Prostate gland (tissue), 2 donors: ENCODE measurements around the gene APBA1. TPM values are rescaled to one million over a fixed set of nuclear protein-coding genes. Genes with fewer than 3 reads are reported as not detected.

Experiments used
- DNase-seq: peaks from one replicate; pipeline ENCODE4 v3.0.0-alpha.2; 2019; ENCODE audit warnings: low spot score
- H3K27ac ChIP-seq, 2 donors: fragments of 200-600 bp; sonication (generic); 2 replicates each; pipeline ENCODE4 v1.5.1; 2017 to 2019
- H3K27me3 ChIP-seq: fragments of 200-600 bp; sonication (generic); replicated peaks from 2 replicates; pipeline ENCODE4 v1.5.1; 2019; ENCODE audit not compliant: insufficient read depth
- H3K36me3 ChIP-seq, 2 donors: fragments of 200-600 bp; sonication (generic); 1 replicate in 1 of 2; 2 replicates in 1 of 2; pipeline versions ENCODE4 v1.5.1 to v1.8.1; 2017 to 2019
- H3K4me1 ChIP-seq: fragments of 200-600 bp; sonication (generic); replicated peaks from 2 replicates; pipeline ENCODE4 v1.5.1; 2019
- H3K4me3 ChIP-seq, 2 donors: fragments of 200-600 bp; sonication (generic); 2 replicates each; pipeline ENCODE4 v1.5.1; 2017 to 2019
- H3K9me3 ChIP-seq: fragments of 200-600 bp; sonication (generic); 2 replicates; pipeline ENCODE4 v1.5.1; 2017
- POLR2A ChIP-seq: fragments of 450-650 bp; IDR thresholded peaks from one replicate; pipeline ENCODE4 v1.6.1; 2016; ENCODE audit warnings: antibody characterized with exemption, mild to moderate bottlenecking
- POLR2AphosphoS5 ChIP-seq: sonication (generic); formaldehyde crosslinking; IDR thresholded peaks from one replicate; pipeline ENCODE4 v1.6.1; 2017; ENCODE audit warnings: antibody characterized with exemption
- WGBS: methylation state at CpG from one replicate; pipeline ENCODE4 v1.1.5; 2018; 5-methylcytosine and 5-hydroxymethylcytosine counted together
- intact Hi-C: fragments of 100-400 bp; cut with DNase I; formaldehyde crosslinking; loops from one replicate; pipeline ENCODE4 v1.14.2; 2022
- total RNA-seq, 2 donors: library from RNA; depleted of rRNA; stranded (reverse); fragments of >200 nt; gene quantifications; one replicate each; pipeline ENCODE4 v1.1.0, GENCODE V29; 2016
- TF ChIP-seq, protein P1 (sequence below), 4 experiments: fragments of 200-600 bp in 2 of 4; fragments of 450-650 bp in 2 of 4; sonication (generic) in 2 of 4; IDR thresholded peaks; 1 replicate in 3 of 4; 2 replicates in 1 of 4; pipeline ENCODE4 v1.5.1; 2016 to 2019; ENCODE audit warnings: antibody characterized with exemption in 4 of 4, mild to moderate bottlenecking in 2 of 4, moderate library complexity in 2 of 4

APBA1 gene
- total RNA-seq, 2 donors from 2014 or later, result 2.2 to 7.5 TPM

DNA sequence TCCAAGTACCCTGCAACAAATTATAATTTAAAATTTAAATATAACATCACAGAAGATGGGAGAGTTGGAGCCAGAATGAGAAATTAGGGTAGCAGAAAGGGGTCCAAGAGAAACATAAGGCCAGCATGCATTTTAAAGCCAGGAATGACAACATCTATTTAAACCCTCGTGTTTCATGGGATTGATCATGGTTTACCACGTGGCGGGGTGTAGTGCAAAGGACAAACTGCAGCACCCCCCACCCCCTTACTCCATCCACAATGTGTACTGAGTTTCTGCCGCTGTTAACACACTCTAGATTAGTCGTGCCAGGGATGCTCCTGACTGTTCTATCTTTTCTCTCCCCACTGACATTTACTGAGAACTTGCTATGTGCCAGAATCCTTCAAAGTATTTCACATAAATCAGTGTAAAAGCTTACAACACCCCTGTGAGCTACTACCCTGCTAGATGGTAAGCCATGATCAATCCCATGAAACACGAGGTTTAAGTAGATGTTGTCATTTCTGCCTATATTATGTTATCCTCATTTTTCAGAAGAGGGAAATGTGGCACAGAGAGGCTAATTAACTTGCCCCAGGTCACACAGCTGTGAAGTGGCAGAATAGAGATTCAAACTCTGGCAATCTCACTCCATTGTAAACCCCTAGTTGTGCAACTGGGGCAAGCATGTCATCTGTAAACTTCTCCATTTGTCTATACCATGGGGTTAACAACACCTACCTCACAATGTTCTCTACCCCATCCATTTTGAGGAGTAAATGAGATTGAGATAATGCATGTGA, 210.9 kb downstream of the APBA1 start:
- Histone ChIP-seq H3K4me1 (no peaks in the 10 kb centered on the region), H3K27me3 (no peaks in the 10 kb centered on the region), H3K27ac (no peak overlapping the region), H3K4me3 (no peak overlapping the region), H3K36me3 (no peaks in the 10 kb centered on the region), H3K9me3 (no peaks in the 10 kb centered on the region)
- 83% methylated on average over 6 of the region's 6 CpGs for WGBS
- TF ChIP-seq, protein P1, sequence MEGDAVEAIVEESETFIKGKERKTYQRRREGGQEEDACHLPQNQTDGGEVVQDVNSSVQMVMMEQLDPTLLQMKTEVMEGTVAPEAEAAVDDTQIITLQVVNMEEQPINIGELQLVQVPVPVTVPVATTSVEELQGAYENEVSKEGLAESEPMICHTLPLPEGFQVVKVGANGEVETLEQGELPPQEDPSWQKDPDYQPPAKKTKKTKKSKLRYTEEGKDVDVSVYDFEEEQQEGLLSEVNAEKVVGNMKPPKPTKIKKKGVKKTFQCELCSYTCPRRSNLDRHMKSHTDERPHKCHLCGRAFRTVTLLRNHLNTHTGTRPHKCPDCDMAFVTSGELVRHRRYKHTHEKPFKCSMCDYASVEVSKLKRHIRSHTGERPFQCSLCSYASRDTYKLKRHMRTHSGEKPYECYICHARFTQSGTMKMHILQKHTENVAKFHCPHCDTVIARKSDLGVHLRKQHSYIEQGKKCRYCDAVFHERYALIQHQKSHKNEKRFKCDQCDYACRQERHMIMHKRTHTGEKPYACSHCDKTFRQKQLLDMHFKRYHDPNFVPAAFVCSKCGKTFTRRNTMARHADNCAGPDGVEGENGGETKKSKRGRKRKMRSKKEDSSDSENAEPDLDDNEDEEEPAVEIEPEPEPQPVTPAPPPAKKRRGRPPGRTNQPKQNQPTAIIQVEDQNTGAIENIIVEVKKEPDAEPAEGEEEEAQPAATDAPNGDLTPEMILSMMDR (IDR thresholded peaks at IDR 0.05), result no peak
- TF ChIP-seq POLR2AphosphoS5 (no peak), POLR2A (no peak)
- intact Hi-C loops, result no loop called here
- DNase-seq, result no peak

DNA sequence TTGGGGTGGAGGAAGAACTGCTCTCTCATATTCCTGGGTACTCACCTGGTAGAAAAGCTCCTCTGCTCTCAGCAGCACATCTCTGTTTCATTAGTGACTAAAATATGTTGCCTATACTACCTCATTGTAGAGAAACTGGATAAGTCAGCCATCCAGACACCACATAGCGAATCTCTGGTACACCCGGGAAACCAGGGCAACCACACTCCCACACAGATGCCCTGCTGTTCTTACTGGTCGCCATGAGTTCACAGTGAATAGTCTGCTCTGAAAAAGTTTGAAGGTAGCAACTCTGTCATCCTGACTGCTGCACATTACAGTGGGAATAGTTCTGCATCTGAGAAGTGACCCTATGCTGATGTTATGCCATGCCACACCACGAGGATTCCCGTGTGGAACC, 212.2 kb downstream of the APBA1 start:
- no peaks in the 10 kb centered on the region for H3K27me3 ChIP-seq
- H3K4me1 ChIP-seq, result no peaks in the 10 kb centered on the region
- TF ChIP-seq POLR2AphosphoS5 (no peak), POLR2A (no peak)
- TF ChIP-seq, protein P1 (IDR thresholded peaks at IDR 0.05), result no peak
- H3K4me3 ChIP-seq, result no peak overlapping the region
- no peak for DNase-seq
- intact Hi-C loops, result no loop called here
- no peak overlapping the region for H3K27ac ChIP-seq
- no peaks in the 10 kb centered on the region for H3K9me3 ChIP-seq
- no peaks in the 10 kb centered on the region for H3K36me3 ChIP-seq
- WGBS, result 94% methylated on average over 5 of the region's 5 CpGs

DNA sequence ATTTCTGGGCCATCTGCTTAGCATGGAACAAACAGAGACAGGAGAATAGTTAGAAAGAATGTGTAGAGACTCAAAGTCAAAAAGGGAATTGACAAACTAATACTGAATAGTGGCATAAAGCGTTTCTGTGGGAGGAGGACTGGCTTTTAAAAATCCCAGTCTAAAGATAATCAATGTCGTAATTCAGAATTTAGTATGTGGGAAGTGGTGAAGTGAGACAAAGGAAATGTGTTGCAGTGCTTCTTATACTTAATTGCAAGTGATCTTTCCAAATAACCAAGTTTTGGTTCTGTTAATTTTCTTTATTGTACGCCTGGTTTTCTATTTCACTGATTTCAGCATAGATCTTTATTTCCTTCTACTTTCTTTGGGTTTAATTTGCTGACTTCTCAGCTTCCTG, 214.0 kb downstream of the APBA1 start:
- no peak overlapping the region for H3K27ac ChIP-seq
- intact Hi-C loops, result no loop called here
- H3K27me3 ChIP-seq, result no peaks in the 10 kb centered on the region
- no peak overlapping the region for H3K4me3 ChIP-seq
- 91% methylated on average over 3 of the region's 3 CpGs for WGBS
- TF ChIP-seq POLR2AphosphoS5 (no peak), POLR2A (no peak)
- TF ChIP-seq, protein P1 (IDR thresholded peaks at IDR 0.05), result no peak
- no peak for DNase-seq
- H3K9me3 ChIP-seq, result no peaks in the 10 kb centered on the region
- H3K4me1 ChIP-seq, result no peaks in the 10 kb centered on the region
- H3K36me3 ChIP-seq, result no peaks in the 10 kb centered on the region

DNA sequence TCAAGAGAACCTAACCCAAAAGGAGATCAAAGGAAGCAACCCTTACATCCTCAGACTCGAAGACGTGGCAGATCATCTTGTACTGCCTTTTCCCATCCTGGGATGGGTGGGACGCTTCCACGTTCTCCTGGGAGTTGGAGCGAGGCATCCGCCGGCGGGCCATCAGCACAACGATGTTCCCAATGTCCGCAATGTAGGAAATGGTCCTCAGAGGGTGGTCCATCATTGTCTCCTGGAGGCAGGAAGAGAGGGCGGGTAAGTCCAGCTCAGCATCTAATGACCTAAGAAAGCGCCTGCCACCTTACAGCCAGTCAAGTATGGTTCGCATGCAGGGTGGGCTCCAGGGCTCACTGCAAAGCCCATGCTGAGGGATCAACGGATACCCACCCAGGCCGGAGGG, 216.0 kb downstream of the APBA1 start:
- Histone ChIP-seq H3K9me3 (no peaks in the 10 kb centered on the region), H3K36me3 (no peaks in the 10 kb centered on the region), H3K4me1 (no peaks in the 10 kb centered on the region), H3K27me3 (no peaks in the 10 kb centered on the region), H3K4me3 (no peak overlapping the region), H3K27ac (no peak overlapping the region)
- intact Hi-C loops, result no loop called here
- TF ChIP-seq POLR2A, result no peak
- TF ChIP-seq, protein P1 (IDR thresholded peaks at IDR 0.05), result no peak
- TF ChIP-seq POLR2AphosphoS5, result no peak
- WGBS, result 91% methylated on average over 15 of the region's 15 CpGs
- DNase-seq, result no peak

DNA sequence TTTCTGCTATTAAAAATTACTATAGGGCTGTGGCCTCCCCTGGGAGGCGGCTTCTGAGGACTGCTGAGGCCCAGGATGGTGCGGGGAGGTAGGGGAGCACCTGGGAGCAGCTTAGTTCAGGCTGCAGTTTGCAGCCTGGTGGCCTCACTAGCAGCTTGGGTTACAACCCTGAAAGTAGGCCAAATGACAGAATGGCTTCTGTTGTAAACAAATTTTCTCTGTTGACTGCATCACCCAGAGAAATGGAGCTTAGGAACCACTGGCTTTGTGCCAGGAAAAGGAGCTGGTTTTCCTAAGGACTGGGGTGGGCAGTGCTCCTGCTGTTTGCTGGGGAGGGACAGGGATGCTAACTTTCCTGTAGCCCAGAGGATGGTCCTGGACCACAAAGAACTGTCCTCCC, 216.9 kb downstream of the APBA1 start:
- intact Hi-C loops, result no loop called here
- no peak for TF ChIP-seq POLR2A
- TF ChIP-seq POLR2AphosphoS5, result no peak
- TF ChIP-seq, protein P1 (IDR thresholded peaks at IDR 0.05), result no peak
- H3K27ac ChIP-seq, result no peak overlapping the region
- H3K27me3 ChIP-seq, result no peaks in the 10 kb centered on the region
- no peak for DNase-seq
- 96% methylated on average over 2 of the region's 2 CpGs for WGBS
- no peaks in the 10 kb centered on the region for H3K4me1 ChIP-seq
- H3K9me3 ChIP-seq, result no peaks in the 10 kb centered on the region
- no peak overlapping the region for H3K4me3 ChIP-seq
- no peaks in the 10 kb centered on the region for H3K36me3 ChIP-seq
